CD4-positive, alpha-beta T cell (primary cell): ENCODE results near the gene OR52M1. TPM values are rescaled to one million over a fixed set of nuclear protein-coding genes. Genes with fewer than 3 reads are reported as not detected.

Experiments used
- ATAC-seq: fragments of 200-7000 bp; cut with Tn5 transposase; one replicate; pipeline ENCODE4 v1.10.0; 2022; ENCODE audit warnings: mild to moderate bottlenecking; ENCODE audit not compliant: poor library complexity
- CTCF ChIA-PET: fragments of 350-600 bp; sonication (Branson Sonifier 250); formaldehyde crosslinking; loops from one replicate; lab custom pipeline; 2021; ENCODE audit warnings: antibody characterized with exemption, inconsistent platforms; lab: Charles Lee
- POLR2A ChIA-PET: fragments of 350-600 bp; sonication (Branson Sonifier 250); formaldehyde crosslinking; loops from one replicate; lab custom pipeline; 2021; ENCODE audit warnings: antibody characterized with exemption, inconsistent platforms; lab: Charles Lee
- DNase-seq, 14 experiments: peaks; one replicate each; pipeline ENCODE4 v3.0.0-alpha.2; 2013 to 2020; ENCODE audit warnings: mixed read lengths in 2 of 14
- H3K27ac ChIP-seq, 2 donors: one replicate each; pipeline versions ENCODE4 v1.5.1 to v1.7.0; 2013; ENCODE audit warnings: low read length in 2 of 2, low read depth in 1 of 2, mild to moderate bottlenecking in 1 of 2
- H3K27me3 ChIP-seq, 2 experiments: 1 replicate in 1 of 2; 2 replicates in 1 of 2; pipeline versions ENCODE4 v1.6.1 to v1.7.0; 2013; ENCODE audit warnings: low read length in 2 of 2, control low read depth in 1 of 2, mild to moderate bottlenecking in 1 of 2, moderate library complexity in 1 of 2; ENCODE audit not compliant: insufficient read depth in 2 of 2, control insufficient read depth in 1 of 2
- H3K36me3 ChIP-seq: one replicate; pipeline ENCODE4 v1.6.1; 2013; ENCODE audit warnings: low read length, control low read depth; ENCODE audit not compliant: insufficient read depth
- H3K4me1 ChIP-seq: one replicate; pipeline ENCODE4 v1.6.1; 2013; ENCODE audit warnings: low read length, control low read depth; ENCODE audit not compliant: insufficient read depth
- H3K4me3 ChIP-seq: one replicate; pipeline ENCODE4 v1.5.1; 2013; ENCODE audit warnings: mild to moderate bottlenecking, low read length, moderate library complexity
- H3K9me3 ChIP-seq, 2 experiments: 1 replicate in 1 of 2; 2 replicates in 1 of 2; pipeline versions ENCODE4 v1.6.1 to v1.7.0; 2013; ENCODE audit warnings: low read length in 2 of 2, mild to moderate bottlenecking in 2 of 2, control low read depth in 1 of 2, moderate library complexity in 1 of 2; ENCODE audit not compliant: control insufficient read depth in 1 of 2, insufficient read depth in 1 of 2
- H3K27ac Mint-ChIP-seq: one replicate; pipeline ENCODE4 v1.8.0; 2020; ENCODE audit warnings: mixed read lengths
- H3K27me3 Mint-ChIP-seq: one replicate; pipeline ENCODE4 v1.8.0; 2021; ENCODE audit warnings: mixed read lengths
- H3K36me3 Mint-ChIP-seq: one replicate; pipeline ENCODE4 v1.8.0; 2021; ENCODE audit warnings: low read depth, mixed read lengths
- H3K4me1 Mint-ChIP-seq: one replicate; pipeline ENCODE4 v1.8.0; 2021; ENCODE audit warnings: low read depth, mixed read lengths
- H3K4me3 Mint-ChIP-seq: one replicate; pipeline ENCODE4 v1.8.0; 2020; ENCODE audit warnings: mild to moderate bottlenecking, mixed read lengths
- H3K9me3 Mint-ChIP-seq: one replicate; pipeline ENCODE4 v1.8.0; 2020; ENCODE audit warnings: mixed read lengths
- CTCF ChIP-seq: fragments of 200-600 bp; IDR thresholded peaks from one replicate; pipeline ENCODE4 v1.8.0; 2022; ENCODE audit warnings: antibody characterized with exemption, mild to moderate bottlenecking
- intact Hi-C, 2 experiments: fragments of 100-400 bp; cut with DNase I in 1 of 2; cut with micrococcal nuclease in 1 of 2; formaldehyde crosslinking; loops; one replicate each; pipeline versions ENCODE4 v1.15.1 to v1.9.0; 2023 to 2025; cut with DNase I, micrococcal nuclease
- total RNA-seq, 174 experiments: library from RNA in 2 of 174; stranded (reverse) in 2 of 174; gene quantifications; one replicate each; pipeline ENCODE4 v1.2.3 and lab custom pipeline; 2021 to 2026

OR52M1 gene
- total RNA-seq, 2 experiments from 2014 or later = not detected

GRCh38 chr11:4496557-4497248 is 48.3 kb upstream of the OR52M1 start:
- TF ChIP-seq CTCF = no peak
- Mint-ChIP-seq H3K9me3 (no peaks in the 10 kb centered on the region), H3K36me3 (no peaks in the 10 kb centered on the region), H3K4me3 (no peak overlapping the region), H3K27ac (no peak overlapping the region), H3K4me1 (no peaks in the 10 kb centered on the region), H3K27me3 (peaks cover 33% of the 10 kb centered on the region)
- H3K4me1 ChIP-seq = no peaks in the 10 kb centered on the region
- intact Hi-C loops = no loop called here
- CTCF ChIA-PET = interaction anchor here (1.4 kb wide), 1 partner anchor 309 kb away, joined by 4 read pairs; no protein-coding TSS in a partner anchor
- H3K4me3 ChIP-seq = no peak overlapping the region
- H3K9me3 ChIP-seq = no peaks in the 10 kb centered on the region
- POLR2A ChIA-PET = no interaction called here
- ATAC-seq (no peak), DNase-seq (no peak)
- H3K36me3 ChIP-seq = no peaks in the 10 kb centered on the region
- peaks cover 0 to 3% of the 10 kb centered on the region in 2 experiments for H3K27me3 ChIP-seq
- H3K27ac ChIP-seq = no peak overlapping the region

- no peaks in the 10 kb centered on the region for H3K9me3 ChIP-seq
- DNase-seq (no peak), ATAC-seq (no peak)
- no peak overlapping the region for H3K4me3 ChIP-seq
- ChIA-PET CTCF (no interaction called here), POLR2A (no interaction called here)
- H3K9me3 Mint-ChIP-seq = no peaks in the 10 kb centered on the region
- H3K27ac ChIP-seq = no peak overlapping the region
- peaks cover 0 to 9% of the 10 kb centered on the region in 2 experiments for H3K27me3 ChIP-seq
- H3K36me3 ChIP-seq = no peaks in the 10 kb centered on the region
- intact Hi-C loops = no loop called here
- H3K4me3 Mint-ChIP-seq = no peak overlapping the region
- no peaks in the 10 kb centered on the region for H3K4me1 Mint-ChIP-seq
- no peaks in the 10 kb centered on the region for H3K4me1 ChIP-seq
- TF ChIP-seq CTCF = no peak
- no peak overlapping the region for H3K27ac Mint-ChIP-seq
- no peaks in the 10 kb centered on the region for H3K36me3 Mint-ChIP-seq
- H3K27me3 Mint-ChIP-seq = peaks cover 46% of the 10 kb centered on the region
Observed at GRCh38 chr11:4508886-4509285, 36.1 kb upstream of the OR52M1 start.

DNA sequence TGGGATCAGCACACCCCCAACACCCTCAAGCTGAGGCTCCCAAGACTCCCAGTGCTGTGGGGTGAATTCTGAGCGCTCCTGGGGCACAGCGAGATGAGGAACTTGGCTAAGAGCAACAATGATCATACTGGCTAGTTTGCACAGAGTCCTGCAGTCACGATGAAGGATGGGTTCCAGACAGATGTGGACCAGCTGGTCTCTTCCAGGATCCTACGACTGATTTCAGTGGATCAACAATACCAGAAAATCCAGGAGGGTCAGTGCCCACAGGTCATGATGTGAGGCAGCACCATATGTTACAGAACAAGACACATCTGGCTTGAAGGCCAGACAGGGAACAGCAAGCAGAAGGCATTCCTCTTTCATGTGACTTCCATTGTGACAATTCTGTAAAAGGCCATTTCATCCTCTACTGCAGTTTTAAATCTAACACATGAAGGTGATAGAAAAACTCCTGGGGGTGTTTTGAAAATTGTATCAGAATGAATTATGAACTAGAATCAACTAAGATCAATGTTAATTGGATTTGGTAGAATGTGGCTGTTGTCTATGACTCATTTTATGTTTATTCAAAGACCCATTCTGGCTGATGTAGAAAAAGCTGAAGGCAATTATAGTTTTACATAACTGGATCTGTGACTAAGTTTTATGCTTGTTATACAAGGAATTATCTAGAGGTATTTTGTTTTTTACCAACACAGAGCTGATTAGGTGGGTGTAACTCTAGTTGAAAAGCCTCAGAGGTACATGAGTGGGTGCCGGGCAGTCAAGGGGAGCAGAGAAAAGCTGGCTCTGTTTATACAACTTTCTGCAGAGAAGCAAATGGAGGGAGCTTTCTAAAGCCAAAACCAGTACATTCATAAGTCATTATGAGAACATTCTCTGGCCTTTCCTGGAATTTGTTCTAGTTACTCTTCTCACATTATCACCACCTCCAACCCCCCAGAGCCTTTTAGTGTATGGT is 33.4 kb upstream of the OR52M1 start:
- ChIA-PET POLR2A (no interaction called here), CTCF (no interaction called here)
- no peak for DNase-seq
- Histone ChIP-seq H3K27ac (no peak overlapping the region), H3K4me1 (no peaks in the 10 kb centered on the region), H3K4me3 (no peak overlapping the region), H3K27me3 (peaks cover 0 to 6% of the 10 kb centered on the region in 2 experiments), H3K9me3 (no peaks in the 10 kb centered on the region), H3K36me3 (no peaks in the 10 kb centered on the region)
- no peaks in the 10 kb centered on the region for H3K36me3 Mint-ChIP-seq
- ATAC-seq = no peak
- H3K4me1 Mint-ChIP-seq = no peaks in the 10 kb centered on the region
- no peaks in the 10 kb centered on the region for H3K9me3 Mint-ChIP-seq
- no peak for TF ChIP-seq CTCF
- no peak overlapping the region for H3K4me3 Mint-ChIP-seq
- H3K27ac Mint-ChIP-seq = no peak overlapping the region
- H3K27me3 Mint-ChIP-seq = peaks cover 28% of the 10 kb centered on the region
- intact Hi-C loops = no loop called here
